Fibroblast of mammary gland (primary cell): ENCODE results near the gene REV3L.

Experiments
- DNase-seq: peaks from one replicate; pipeline ENCODE4 v3.0.0-alpha.2; 2010; ENCODE audit warnings: low read depth
- H3K4me3 ChIP-seq: 2 replicates; pipeline ENCODE4 v1.5.1; 2011; ENCODE audit warnings: low read depth, mild to moderate bottlenecking, low read length, moderate library complexity; ENCODE audit not compliant: control insufficient read depth
- TF ChIP-seq, protein P1 (sequence below): conservative IDR thresholded peaks from 2 replicates; pipeline ENCODE4 v1.5.1; 2011; ENCODE audit warnings: low read depth, low read length, inconsistent platforms; ENCODE audit not compliant: control insufficient read depth, insufficient read depth

The REV3L gene

GRCh38 chr6:111456208-111456607 lies 26.8 kb downstream of the REV3L start:
- no peak overlapping the region for H3K4me3 ChIP-seq
- no peak for DNase-seq
- TF ChIP-seq, protein P1, sequence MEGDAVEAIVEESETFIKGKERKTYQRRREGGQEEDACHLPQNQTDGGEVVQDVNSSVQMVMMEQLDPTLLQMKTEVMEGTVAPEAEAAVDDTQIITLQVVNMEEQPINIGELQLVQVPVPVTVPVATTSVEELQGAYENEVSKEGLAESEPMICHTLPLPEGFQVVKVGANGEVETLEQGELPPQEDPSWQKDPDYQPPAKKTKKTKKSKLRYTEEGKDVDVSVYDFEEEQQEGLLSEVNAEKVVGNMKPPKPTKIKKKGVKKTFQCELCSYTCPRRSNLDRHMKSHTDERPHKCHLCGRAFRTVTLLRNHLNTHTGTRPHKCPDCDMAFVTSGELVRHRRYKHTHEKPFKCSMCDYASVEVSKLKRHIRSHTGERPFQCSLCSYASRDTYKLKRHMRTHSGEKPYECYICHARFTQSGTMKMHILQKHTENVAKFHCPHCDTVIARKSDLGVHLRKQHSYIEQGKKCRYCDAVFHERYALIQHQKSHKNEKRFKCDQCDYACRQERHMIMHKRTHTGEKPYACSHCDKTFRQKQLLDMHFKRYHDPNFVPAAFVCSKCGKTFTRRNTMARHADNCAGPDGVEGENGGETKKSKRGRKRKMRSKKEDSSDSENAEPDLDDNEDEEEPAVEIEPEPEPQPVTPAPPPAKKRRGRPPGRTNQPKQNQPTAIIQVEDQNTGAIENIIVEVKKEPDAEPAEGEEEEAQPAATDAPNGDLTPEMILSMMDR, result no peak

- no peak overlapping the region for H3K4me3 ChIP-seq
- TF ChIP-seq, protein P1, result no peak
- DNase-seq, result no peak
Observed at GRCh38 chr6:111450636-111451035, 32.4 kb downstream of the REV3L start.

DNA sequence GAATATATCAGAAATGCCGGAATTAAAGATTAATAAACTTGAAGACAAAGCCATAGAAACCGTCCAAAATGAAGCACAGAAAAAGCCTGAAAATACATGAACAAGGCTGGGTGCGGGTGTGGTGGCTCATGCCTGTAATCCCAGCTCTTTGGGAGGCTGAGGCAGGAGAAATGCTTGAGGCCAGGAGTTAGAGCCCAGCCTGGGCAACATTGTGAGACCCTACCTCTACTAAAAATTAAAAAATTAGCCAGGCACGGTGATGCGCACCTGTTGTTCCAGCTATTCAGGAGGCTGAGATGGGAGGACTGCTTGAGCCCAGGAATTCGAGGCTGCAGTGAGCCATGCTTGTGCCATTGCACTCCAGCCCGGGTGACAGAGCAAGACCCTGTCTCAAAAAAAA lies 32.9 kb downstream of the REV3L start:
- DNase-seq, result no peak
- TF ChIP-seq, protein P1, result no peak
- no peak overlapping the region for H3K4me3 ChIP-seq

GRCh38 chr6:111449129-111449528 lies 33.9 kb downstream of the REV3L start:
- TF ChIP-seq, protein P1, result no peak
- no peak for DNase-seq

DNA sequence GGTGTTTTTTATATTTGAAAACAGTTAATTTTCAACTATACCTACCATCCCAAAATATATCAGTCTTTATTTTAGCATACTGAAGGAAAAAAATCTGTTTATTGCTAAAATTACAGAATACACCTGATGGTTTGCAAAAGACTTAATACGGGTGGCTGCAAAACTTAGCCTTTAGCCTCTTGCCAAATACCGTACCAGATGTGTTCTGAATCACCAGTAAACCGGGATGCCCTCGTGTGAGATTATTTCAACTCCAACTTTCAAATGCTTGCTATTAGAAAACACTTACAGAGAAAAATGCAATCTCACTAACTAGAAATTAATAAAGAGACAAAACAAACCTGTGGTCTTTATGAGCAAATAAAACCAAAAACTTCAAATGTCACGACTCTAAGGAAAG lies 36.0 kb downstream of the REV3L start:
- TF ChIP-seq, protein P1, result no peak
- H3K4me3 ChIP-seq, result no peak overlapping the region
- peak; percentile 72 for DNase-seq

More at GRCh38 chr6:111449129-111449528, 33.9 kb downstream of the REV3L start:
- H3K4me3 ChIP-seq, result no peak overlapping the region

GRCh38 chr6:111445861-111446267 lies 37.2 kb downstream of the REV3L start:
- DNase-seq, result no peak
- TF ChIP-seq, protein P1, result no peak
- no peak overlapping the region for H3K4me3 ChIP-seq

- no peak overlapping the region for H3K4me3 ChIP-seq
- no peak for DNase-seq
- TF ChIP-seq, protein P1, result no peak
Observed at GRCh38 chr6:111444794-111445193, 38.2 kb downstream of the REV3L start.
